Upper lobe of left lung (tissue), 4 donors: Measurements from ENCODE around the gene ARHGEF3.

Experiments used
- EP300 ChIP-seq, 4 donors: sonication (generic); formaldehyde crosslinking; IDR thresholded peaks; one replicate each; pipeline ENCODE4 v1.5.1; 2017; ENCODE audit warnings: antibody characterized with exemption in 4 of 4, control low read depth in 2 of 4
- TF ChIP-seq, protein P1 (sequence below), 6 experiments: fragments of 450-650 bp in 4 of 6; fragments of 200-600 bp in 2 of 6; sonication (generic) in 2 of 6; IDR thresholded peaks; one replicate each; pipeline ENCODE4 v1.5.1; 2016 to 2019; ENCODE audit warnings: antibody characterized with exemption in 6 of 6

DNA sequence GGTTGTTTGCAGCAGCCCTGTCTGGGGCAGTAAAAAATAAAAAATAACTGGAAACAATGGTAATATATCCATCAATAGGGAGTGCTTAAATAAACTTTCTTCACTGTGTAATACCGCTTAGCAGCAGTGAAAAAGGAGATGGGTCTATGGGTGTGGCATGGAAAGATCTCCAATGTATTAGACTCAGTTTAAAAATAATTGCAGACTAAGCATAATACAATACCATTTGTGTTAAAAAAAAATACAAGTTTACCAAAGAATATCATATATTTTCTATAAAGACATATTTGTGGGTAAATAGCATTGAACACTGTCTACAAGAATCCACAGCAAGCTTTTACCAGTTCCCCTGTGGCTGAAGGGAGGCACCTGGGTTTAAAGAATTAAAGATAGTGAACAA lies 1.0 kb upstream of the ARHGEF3 start:
- TF ChIP-seq, protein P1, sequence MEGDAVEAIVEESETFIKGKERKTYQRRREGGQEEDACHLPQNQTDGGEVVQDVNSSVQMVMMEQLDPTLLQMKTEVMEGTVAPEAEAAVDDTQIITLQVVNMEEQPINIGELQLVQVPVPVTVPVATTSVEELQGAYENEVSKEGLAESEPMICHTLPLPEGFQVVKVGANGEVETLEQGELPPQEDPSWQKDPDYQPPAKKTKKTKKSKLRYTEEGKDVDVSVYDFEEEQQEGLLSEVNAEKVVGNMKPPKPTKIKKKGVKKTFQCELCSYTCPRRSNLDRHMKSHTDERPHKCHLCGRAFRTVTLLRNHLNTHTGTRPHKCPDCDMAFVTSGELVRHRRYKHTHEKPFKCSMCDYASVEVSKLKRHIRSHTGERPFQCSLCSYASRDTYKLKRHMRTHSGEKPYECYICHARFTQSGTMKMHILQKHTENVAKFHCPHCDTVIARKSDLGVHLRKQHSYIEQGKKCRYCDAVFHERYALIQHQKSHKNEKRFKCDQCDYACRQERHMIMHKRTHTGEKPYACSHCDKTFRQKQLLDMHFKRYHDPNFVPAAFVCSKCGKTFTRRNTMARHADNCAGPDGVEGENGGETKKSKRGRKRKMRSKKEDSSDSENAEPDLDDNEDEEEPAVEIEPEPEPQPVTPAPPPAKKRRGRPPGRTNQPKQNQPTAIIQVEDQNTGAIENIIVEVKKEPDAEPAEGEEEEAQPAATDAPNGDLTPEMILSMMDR (IDR thresholded peaks at IDR 0.05) = no peak
- TF ChIP-seq EP300 (IDR thresholded peaks at IDR 0.05) = no peak
